ENCODE results near the gene ARHGAP15.

DNA sequence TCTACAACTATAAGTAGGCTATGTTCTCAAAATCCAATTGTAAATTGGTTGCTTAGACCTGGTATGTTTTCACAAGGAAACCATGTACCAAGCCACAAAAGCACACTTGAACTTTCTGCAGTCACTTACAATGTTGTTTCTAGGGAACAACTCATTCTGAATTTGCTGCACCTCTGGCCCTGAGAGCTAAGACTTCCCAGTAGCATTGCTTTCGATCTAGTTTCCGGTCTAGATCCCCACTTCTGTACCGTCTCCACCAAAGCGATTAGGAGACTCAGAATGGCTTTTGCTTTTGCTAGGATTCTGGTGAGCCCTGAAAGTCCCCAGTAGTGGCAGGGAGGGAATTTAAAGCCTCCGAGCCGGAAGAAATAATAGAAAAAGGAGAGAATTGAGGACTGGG lies 313.0 kb downstream of the ARHGAP15 start:
- TF ChIP-seq, protein P1, sequence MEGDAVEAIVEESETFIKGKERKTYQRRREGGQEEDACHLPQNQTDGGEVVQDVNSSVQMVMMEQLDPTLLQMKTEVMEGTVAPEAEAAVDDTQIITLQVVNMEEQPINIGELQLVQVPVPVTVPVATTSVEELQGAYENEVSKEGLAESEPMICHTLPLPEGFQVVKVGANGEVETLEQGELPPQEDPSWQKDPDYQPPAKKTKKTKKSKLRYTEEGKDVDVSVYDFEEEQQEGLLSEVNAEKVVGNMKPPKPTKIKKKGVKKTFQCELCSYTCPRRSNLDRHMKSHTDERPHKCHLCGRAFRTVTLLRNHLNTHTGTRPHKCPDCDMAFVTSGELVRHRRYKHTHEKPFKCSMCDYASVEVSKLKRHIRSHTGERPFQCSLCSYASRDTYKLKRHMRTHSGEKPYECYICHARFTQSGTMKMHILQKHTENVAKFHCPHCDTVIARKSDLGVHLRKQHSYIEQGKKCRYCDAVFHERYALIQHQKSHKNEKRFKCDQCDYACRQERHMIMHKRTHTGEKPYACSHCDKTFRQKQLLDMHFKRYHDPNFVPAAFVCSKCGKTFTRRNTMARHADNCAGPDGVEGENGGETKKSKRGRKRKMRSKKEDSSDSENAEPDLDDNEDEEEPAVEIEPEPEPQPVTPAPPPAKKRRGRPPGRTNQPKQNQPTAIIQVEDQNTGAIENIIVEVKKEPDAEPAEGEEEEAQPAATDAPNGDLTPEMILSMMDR (conservative IDR thresholded peaks at IDR 0.05): no peak
- no peak for TF ChIP-seq EZH2 (IDR thresholded peaks at IDR 0.05; ENCODE audit: low read depth)
